Adrenal gland (tissue), 5 donors: ENCODE results near the gene EZH1.
"Not testable (repeated sequence)": the region's sequence is repeated elsewhere in the genome, so short reads cannot be mapped to it uniquely, and the experiment has no call there.

Source experiments
- POLR2A ChIP-seq, 2 donors: fragments of 450-650 bp; IDR thresholded peaks; one replicate each; pipeline ENCODE4 v1.6.1; 2017; ENCODE audit warnings: antibody characterized with exemption in 2 of 2, mild to moderate bottlenecking in 2 of 2, moderate library complexity in 1 of 2
- TF ChIP-seq, protein P1 (sequence below), 6 experiments: fragments of 450-650 bp in 4 of 6; fragments of 200-600 bp in 2 of 6; sonication (generic) in 1 of 6; IDR thresholded peaks; 1 replicate in 5 of 6; 2 replicates in 1 of 6; pipeline versions ENCODE4 v1.5.1 to v1.8.0; 2016 to 2021; ENCODE audit warnings: antibody characterized with exemption in 6 of 6, mild to moderate bottlenecking in 2 of 6, moderate library complexity in 1 of 6
- donor health status: DM: no; HTN: no; CAD: no.

DNA sequence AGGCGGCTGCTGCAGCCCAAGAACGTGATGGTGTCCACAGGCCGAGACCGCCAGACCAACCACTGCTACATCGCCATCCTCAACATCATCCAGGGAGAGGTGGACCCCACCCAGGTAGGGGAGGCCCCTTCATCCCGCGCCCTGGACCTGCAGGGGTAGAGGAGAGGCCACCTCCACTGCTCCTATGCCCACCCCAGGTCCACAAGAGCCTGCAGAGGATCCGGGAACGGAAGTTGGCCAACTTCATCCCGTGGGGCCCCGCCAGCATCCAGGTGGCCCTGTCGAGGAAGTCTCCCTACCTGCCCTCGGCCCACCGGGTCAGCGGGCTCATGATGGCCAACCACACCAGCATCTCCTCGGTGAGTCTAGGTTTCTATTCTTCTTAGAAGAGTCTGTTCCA is 78.7 kb downstream of the EZH1 start:
- TF ChIP-seq, protein P1, sequence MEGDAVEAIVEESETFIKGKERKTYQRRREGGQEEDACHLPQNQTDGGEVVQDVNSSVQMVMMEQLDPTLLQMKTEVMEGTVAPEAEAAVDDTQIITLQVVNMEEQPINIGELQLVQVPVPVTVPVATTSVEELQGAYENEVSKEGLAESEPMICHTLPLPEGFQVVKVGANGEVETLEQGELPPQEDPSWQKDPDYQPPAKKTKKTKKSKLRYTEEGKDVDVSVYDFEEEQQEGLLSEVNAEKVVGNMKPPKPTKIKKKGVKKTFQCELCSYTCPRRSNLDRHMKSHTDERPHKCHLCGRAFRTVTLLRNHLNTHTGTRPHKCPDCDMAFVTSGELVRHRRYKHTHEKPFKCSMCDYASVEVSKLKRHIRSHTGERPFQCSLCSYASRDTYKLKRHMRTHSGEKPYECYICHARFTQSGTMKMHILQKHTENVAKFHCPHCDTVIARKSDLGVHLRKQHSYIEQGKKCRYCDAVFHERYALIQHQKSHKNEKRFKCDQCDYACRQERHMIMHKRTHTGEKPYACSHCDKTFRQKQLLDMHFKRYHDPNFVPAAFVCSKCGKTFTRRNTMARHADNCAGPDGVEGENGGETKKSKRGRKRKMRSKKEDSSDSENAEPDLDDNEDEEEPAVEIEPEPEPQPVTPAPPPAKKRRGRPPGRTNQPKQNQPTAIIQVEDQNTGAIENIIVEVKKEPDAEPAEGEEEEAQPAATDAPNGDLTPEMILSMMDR (IDR thresholded peaks at IDR 0.05): not testable (repeated sequence)
- TF ChIP-seq POLR2A (IDR thresholded peaks at IDR 0.05): not testable (repeated sequence)
